ENCODE measurements around the gene ABHD13.
"Not testable (repeated sequence)": the region's sequence is repeated elsewhere in the genome, so short reads cannot be mapped to it uniquely, and the experiment has no call there.

The ABHD13 gene

GRCh38 chr13:108225440-108225839, 7.2 kb downstream of the ABHD13 start:
- no peak for DNase-seq

DNA sequence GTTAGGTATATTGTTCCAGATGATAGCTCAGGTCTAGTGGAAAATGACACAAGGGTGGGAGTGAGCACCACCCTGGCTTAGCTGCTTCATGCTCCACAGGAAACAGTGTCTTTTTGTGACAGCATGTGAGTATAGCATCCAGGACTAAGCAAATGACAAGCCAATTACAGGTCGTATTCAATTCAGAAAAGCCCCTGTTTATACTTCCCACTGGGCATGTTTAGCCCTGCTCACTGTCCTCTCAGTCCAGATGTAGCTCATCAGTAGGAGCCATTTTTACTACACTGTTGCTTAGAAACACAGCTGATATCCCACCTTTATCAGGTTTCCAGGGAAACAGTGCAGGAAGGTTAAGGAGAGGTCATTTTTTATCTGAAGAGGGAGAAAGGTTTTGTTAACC, 8.0 kb downstream of the ABHD13 start:
- no peak for DNase-seq

DNA sequence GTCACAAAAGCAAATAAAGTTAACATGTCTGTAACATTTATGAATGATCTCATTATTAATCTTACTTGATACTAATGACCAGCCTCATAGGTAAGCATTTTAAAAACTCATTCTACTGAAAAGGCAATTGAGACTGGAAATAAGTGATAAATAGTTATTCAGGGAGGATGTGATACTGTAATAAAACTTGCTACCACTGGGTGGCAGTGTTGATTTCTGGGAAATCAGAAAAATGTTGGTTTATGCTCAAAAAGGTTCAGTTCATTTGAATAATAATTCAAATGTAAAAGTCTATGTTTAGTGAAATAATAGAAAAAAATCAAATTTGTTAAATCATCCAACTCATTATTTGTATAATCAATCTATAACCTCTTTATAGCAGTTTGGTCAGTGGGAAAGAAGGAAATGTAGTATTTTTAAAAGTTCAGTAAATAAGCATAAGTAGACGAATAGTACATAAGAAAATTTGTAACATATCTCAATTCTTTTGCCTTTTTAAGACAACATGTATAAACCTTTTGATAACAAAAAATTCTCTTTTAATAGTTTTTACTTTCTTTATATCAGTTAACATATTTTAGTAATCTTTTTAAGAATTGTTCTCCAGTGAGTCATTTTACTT, 9.6 kb downstream of the ABHD13 start:
- no peak for DNase-seq

- no peak for DNase-seq
Measured at GRCh38 chr13:108230377-108230776, 12.2 kb downstream of the ABHD13 start.

GRCh38 chr13:108249150-108249549, 31.0 kb downstream of the ABHD13 start:
- no peak for DNase-seq

GRCh38 chr13:108257248-108257647, 39.1 kb downstream of the ABHD13 start:
- no peak for DNase-seq

GRCh38 chr13:108263621-108264355, 45.6 kb downstream of the ABHD13 start:
- DNase-seq = no peak

- DNase-seq = no peak
Measured at GRCh38 chr13:108266321-108266990, 48.3 kb downstream of the ABHD13 start.

DNA sequence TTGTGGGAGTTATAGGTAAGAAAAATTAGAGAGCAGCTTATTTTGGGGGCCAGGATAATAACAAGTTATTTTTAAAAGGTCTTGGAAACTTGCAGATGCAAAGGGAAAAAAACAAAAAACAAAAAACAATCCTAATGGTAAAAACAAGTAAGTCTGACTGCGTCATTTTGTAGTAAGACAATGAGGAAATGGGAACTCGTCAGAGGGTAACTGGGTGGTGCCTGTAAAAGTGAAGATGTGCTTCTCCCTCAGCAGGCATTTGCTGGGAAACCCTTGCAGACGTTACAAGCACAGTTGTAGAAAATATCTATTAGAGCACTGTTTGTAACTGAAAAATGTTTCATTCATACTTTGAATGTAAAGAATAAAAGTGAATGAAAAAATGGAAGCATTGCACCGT, 49.2 kb downstream of the ABHD13 start:
- DNase-seq = no peak

DNA sequence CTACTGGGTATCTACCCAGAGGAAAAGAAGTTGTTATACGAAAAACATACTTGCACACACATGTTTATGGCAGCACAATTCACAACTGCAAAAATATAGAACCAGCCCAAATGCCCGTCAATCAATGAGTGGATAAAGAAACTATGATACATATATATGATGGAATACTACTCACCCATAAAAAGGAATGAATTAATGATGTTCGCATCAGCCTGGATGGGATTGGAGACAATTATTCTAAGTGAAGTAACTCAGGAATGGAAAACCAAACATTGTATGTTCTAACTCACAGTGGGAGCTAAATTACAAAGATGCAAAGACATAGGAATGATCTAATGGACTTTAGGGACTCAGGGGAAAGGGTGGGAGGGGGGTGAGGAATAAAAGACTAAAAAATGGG, 49.7 kb downstream of the ABHD13 start:
- DNase-seq = not testable (repeated sequence)

GRCh38 chr13:108268466-108269112, 50.4 kb downstream of the ABHD13 start:
- peak; percentile 2 for DNase-seq

GRCh38 chr13:108269601-108270328, 51.6 kb downstream of the ABHD13 start, which contains the start of gene TNFSF13B:
Gene TNFSF13B, plus strand, starts transcription at chr13:108269718. Its CDS starts 178 bp downstream, at chr13:108269896.
- no peak for DNase-seq

- no peak for DNase-seq
Measured at GRCh38 chr13:108270442-108270841, 52.2 kb downstream of the ABHD13 start.

DNA sequence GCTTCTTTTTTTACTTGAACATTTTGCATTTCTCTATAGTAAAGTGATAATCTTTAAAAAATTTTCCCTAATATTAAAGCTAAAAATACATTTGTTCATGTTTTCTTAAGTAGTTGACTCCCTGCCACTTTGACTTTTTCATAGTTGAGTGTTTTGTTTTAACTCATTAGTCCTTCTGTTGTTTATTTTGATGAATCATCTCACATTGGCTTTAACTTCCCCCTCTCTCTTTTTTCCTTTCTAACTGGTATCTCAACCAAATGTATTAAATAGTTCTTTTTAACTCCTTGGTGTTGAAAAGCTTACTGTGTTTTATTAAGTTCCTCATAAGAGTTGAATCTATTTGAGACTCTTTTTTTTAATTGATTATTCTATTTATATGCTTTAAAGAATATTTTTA, 54.1 kb downstream of the ABHD13 start:
- no peak for DNase-seq

GRCh38 chr13:108273429-108274118, 55.4 kb downstream of the ABHD13 start:
- no peak for DNase-seq

DNA sequence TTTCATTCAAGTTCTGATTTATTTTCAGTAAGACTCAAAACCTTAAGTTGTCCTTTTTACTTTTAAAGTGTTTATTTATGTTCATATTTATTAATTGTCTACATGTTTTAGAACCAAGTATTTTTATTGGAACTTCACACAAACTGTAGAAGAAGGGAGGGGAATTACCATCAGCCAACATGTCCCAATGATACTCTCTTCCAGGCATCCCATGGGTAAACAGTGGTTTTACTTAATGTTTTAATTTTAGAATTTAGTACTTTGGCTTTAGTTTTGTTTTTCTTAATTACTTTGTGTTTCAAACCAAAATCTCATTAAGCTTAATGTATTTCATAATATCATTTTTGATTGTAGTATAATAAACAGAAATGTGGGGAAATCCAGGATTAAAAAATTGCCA, 56.5 kb downstream of the ABHD13 start:
- no peak for DNase-seq

GRCh38 chr13:108276060-108276459, 57.9 kb downstream of the ABHD13 start:
- no peak for DNase-seq

- no peak for DNase-seq
Measured at GRCh38 chr13:108278466-108278865, 60.3 kb downstream of the ABHD13 start.

GRCh38 chr13:108281901-108282300, 63.7 kb downstream of the ABHD13 start:
- DNase-seq = no peak

DNA sequence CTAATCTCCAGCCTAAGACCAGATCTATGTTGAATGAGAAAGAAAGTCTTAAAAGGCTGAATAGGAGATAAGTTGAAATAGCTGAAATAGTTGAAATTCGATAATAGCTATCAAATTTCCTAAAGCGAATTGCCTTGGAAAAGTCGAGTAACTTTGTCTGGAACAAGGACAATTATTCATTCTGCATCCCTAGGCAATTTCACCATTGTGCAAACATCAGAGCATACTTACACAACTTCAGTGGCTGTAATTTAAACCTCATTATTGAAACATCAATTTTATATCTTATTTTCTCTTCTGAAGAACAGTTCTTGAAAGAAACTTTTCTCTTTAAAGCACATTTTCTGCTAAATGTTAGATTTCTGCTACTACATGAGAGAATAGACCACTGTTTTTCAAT, 64.9 kb downstream of the ABHD13 start:
- no peak for DNase-seq
